GM12878 (cell line): Measurements from ENCODE around the gene PRG3. TPM values are rescaled to one million over a fixed set of nuclear protein-coding genes. Genes with fewer than 3 reads are reported as not detected.

Experiments used
- ATAC-seq: fragments of 200-7000 bp; cut with Tn5 transposase; 3 replicates; pipeline ENCODE4 v1.9.1; 2020; ENCODE audit warnings: mild to moderate bottlenecking, moderate library complexity
- BruUV-seq: library from RNA; stranded (reverse); fragments of 400-500 nt; replicated peaks from 2 replicates; lab custom pipeline; 2021; lab: Mats Ljungman, UMichigan
- CTCF ChIA-PET: fragments of 300-600 bp; sonication (Branson Sonifier 250); formaldehyde crosslinking; extraction: SDS; loops from one replicate; lab custom pipeline; 2021; ENCODE audit warnings: inconsistent platforms; lab: Yijun Ruan, JAX
- POLR2A ChIA-PET: fragments of 350-600 bp; formaldehyde crosslinking; extraction: SDS; loops from one replicate; lab custom pipeline; 2021; ENCODE audit warnings: inconsistent platforms; lab: Charles Lee
- RAD21 ChIA-PET: fragments of 300-600 bp; sonication (Branson Sonifier 250); formaldehyde crosslinking; loops from one replicate; lab custom pipeline; 2023; ENCODE audit warnings: antibody characterized with exemption; ENCODE audit not compliant: unreplicated experiment; lab: Charles Lee
- SMC1A ChIA-PET: fragments of 300-600 bp; sonication (Branson Sonifier 250); formaldehyde crosslinking; loops from one replicate; lab custom pipeline; 2023; ENCODE audit not compliant: unreplicated experiment, uncharacterized antibody; lab: Charles Lee
- DNase-seq: peaks from one replicate; pipeline ENCODE4 v3.0.0-alpha.2; 2011; ENCODE audit warnings: low read depth, low spot score
- FAIRE-seq: peaks from 3 replicates; lab custom pipeline; 2011; peaks lifted over from hg19 to GRCh38; lab: Jason Lieb, UNC
- H2AFZ ChIP-seq: 2 replicates; pipeline ENCODE4 v1.6.0; 2011; ENCODE audit warnings: low read depth, low read length, control low read depth; ENCODE audit not compliant: control insufficient read depth
- H3K27ac ChIP-seq: 2 replicates; pipeline ENCODE4 v1.5.1; 2011; ENCODE audit warnings: control low read depth; ENCODE audit not compliant: control insufficient read depth, insufficient read depth
- H3K27me3 ChIP-seq, 2 experiments: replicated peaks in 1 of 2; 2 replicates each; pipeline versions ENCODE4 v1.6.0 to v1.6.1; 2011; ENCODE audit warnings: low read length in 1 of 2; ENCODE audit not compliant: control insufficient read depth in 2 of 2, insufficient read depth in 2 of 2
- H3K36me3 ChIP-seq, 2 experiments: 2 replicates each; pipeline ENCODE4 v1.5.1; 2011; ENCODE audit warnings: low read length in 1 of 2; ENCODE audit not compliant: control insufficient read depth in 2 of 2, insufficient read depth in 2 of 2
- H3K4me1 ChIP-seq: 2 replicates; pipeline ENCODE4 v1.6.1; 2011; ENCODE audit warnings: mild to moderate bottlenecking, low read length, moderate library complexity, mixed read lengths; ENCODE audit not compliant: control insufficient read depth, insufficient read depth
- H3K4me2 ChIP-seq: 2 replicates; pipeline ENCODE4 v1.6.0; 2011; ENCODE audit warnings: control low read depth; ENCODE audit not compliant: control insufficient read depth, insufficient read depth
- H3K4me3 ChIP-seq: fragments of 200-600 bp; sonication (generic); 2 replicates; pipeline ENCODE4 v1.5.1; 2016
- H3K79me2 ChIP-seq: 2 replicates; pipeline ENCODE4 v1.6.0; 2011; ENCODE audit warnings: low read length; ENCODE audit not compliant: control insufficient read depth, insufficient read depth
- H3K9ac ChIP-seq: 2 replicates; pipeline ENCODE4 v1.8.0; 2011; ENCODE audit warnings: low read length, control low read depth, mixed read lengths; ENCODE audit not compliant: control insufficient read depth, insufficient read depth
- H3K9me3 ChIP-seq: replicated peaks from 3 replicates; pipeline ENCODE4 v1.5.1; 2011; ENCODE audit warnings: mild to moderate bottlenecking, low read length; ENCODE audit not compliant: control insufficient read depth, insufficient read depth
- H4K20me1 ChIP-seq: 2 replicates; pipeline ENCODE4 v1.6.0; 2011; ENCODE audit not compliant: control insufficient read depth, insufficient read depth
- JUND ChIP-seq: IDR thresholded peaks from 2 replicates; pipeline ENCODE4 v1.6.1; 2012; ENCODE audit warnings: low read depth, mild to moderate bottlenecking, low read length, improper control_type of control experiment, moderate library complexity
- POLR2AphosphoS2 ChIP-seq: IDR thresholded peaks from 2 replicates; pipeline ENCODE4 v1.6.1; 2011; ENCODE audit warnings: low read depth, mild to moderate bottlenecking, low read length, improper control_type of control experiment, moderate library complexity
- SP1 ChIP-seq: IDR thresholded peaks from one replicate; pipeline ENCODE4 v1.6.1; 2011; ENCODE audit warnings: low read depth, low read length
- WGBS: methylation state at CpG from one replicate; pipeline ENCODE4 v1.1.6; 2016; ENCODE audit warnings: low lambda C conversion rate; ENCODE audit not compliant: insufficient replicate concordance, insufficient coverage; ENCODE audit errors: missing lambda C conversion rate; 5-methylcytosine and 5-hydroxymethylcytosine counted together
- in situ Hi-C: fragments of 300-500 bp; cut with MboI; formaldehyde crosslinking; loops from 9 replicates; pipeline ENCODE4 v1.14.3; 2018; ENCODE audit warnings: mixed read lengths
- intact Hi-C: fragments of 100-400 bp; cut with micrococcal nuclease; formaldehyde crosslinking; loops from one replicate; pipeline ENCODE4 v1.14.2; 2022; ENCODE audit not compliant: unreplicated experiment
- polyA plus RNA-seq, 11 experiments: library from polyadenylated mRNA; depleted of rRNA in 4 of 11; unstranded in 6 of 11; stranded (reverse) in 5 of 11; fragments of >200 nt; fragmentation: Nextera tagmentation in 4 of 11; fragmentation: Illumina TruSeq in 1 of 11; extraction: Ambion mirVana in 4 of 11; extraction: Trizol in 1 of 11; gene quantifications; 1 replicate in 1 of 11; 2 replicates in 10 of 11; pipeline versions ENCODE4 v1.2.1 to v1.2.3, GENCODE V29; 2011 to 2016; ENCODE audit warnings: inconsistent platforms in 2 of 11, missing spikeins in 2 of 11, low read depth in 1 of 11
- total RNA-seq, 4 experiments: library from RNA; depleted of rRNA in 3 of 4; stranded (reverse); fragments of >200 nt in 3 of 4; fragmentation: Illumina TruSeq in 1 of 4; extraction: Trizol in 1 of 4; gene quantifications; 2 replicates each; pipeline versions ENCODE4 v1.2.1 to v1.2.3, GENCODE V29; 2013 to 2021
- TF ChIP-seq, protein P1 (sequence below): fragments of 450-650 bp; formaldehyde crosslinking; IDR thresholded peaks from 2 replicates; pipeline ENCODE4 v1.5.0; 2022; ENCODE audit warnings: mild to moderate bottlenecking, missing genetic modification characterization

The PRG3 gene
- total and polyA plus RNA-seq, 10 of the 15 experiments (the other 5 are each of a cell fraction or from before 2014, with no cell fraction given), result not detected

DNA sequence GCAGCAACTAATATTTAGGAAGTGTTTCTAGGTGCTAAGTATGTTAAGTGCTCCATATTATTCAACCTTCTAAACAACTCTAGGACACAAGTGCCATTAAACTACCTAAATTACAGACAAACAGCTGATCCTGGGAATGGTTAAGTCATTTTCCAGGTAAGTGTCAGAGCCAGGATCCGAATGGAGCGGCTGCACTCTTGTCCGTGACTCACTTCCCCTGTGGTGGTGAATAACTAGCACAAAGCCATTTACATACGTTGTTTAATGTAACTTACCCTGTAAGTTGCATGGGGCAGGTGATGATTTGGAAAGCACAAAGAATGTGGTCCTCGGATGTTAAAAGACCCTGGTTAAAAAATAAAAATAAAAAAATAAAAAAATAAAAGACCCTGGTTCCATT lies 18.3 kb upstream of the PRG3 start:
- Histone ChIP-seq H4K20me1 (no peaks in the 10 kb centered on the region), H3K9ac (no peak overlapping the region), H3K27me3 (no peaks in the 10 kb centered on the region), H3K36me3 (peaks cover 0 to 3% of the 10 kb centered on the region in 2 experiments; a peak in 2 of 4 replicates), H3K27ac (no peak overlapping the region), H3K9me3 (no peaks in the 10 kb centered on the region), H2AFZ (no peak overlapping the region), H3K4me2 (no peak overlapping the region), H3K4me3 (no peak overlapping the region), H3K4me1 (no peaks in the 10 kb centered on the region), H3K79me2 (no peaks in the 10 kb centered on the region)
- CTCF ChIA-PET, result no interaction called here
- POLR2A ChIA-PET, result interaction anchor here (1.3 to 1.4 kb wide), 2 partner anchors 19 to 27 kb away, joined by 3 to 4 read pairs; no protein-coding TSS in a partner anchor
- TF ChIP-seq, protein P1, sequence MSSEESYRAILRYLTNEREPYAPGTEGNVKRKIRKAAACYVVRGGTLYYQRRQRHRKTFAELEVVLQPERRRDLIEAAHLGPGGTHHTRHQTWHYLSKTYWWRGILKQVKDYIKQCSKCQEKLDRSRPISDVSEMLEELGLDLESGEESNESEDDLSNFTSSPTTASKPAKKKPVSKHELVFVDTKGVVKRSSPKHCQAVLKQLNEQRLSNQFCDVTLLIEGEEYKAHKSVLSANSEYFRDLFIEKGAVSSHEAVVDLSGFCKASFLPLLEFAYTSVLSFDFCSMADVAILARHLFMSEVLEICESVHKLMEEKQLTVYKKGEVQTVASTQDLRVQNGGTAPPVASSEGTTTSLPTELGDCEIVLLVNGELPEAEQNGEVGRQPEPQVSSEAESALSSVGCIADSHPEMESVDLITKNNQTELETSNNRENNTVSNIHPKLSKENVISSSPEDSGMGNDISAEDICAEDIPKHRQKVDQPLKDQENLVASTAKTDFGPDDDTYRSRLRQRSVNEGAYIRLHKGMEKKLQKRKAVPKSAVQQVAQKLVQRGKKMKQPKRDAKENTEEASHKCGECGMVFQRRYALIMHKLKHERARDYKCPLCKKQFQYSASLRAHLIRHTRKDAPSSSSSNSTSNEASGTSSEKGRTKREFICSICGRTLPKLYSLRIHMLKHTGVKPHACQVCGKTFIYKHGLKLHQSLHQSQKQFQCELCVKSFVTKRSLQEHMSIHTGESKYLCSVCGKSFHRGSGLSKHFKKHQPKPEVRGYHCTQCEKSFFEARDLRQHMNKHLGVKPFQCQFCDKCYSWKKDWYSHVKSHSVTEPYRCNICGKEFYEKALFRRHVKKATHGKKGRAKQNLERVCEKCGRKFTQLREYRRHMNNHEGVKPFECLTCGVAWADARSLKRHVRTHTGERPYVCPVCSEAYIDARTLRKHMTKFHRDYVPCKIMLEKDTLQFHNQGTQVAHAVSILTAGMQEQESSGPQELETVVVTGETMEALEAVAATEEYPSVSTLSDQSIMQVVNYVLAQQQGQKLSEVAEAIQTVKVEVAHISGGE (CRISPR knock-in tag), result no peak
- TF ChIP-seq SP1, result no peak
- no peak for TF ChIP-seq JUND
- no peak for TF ChIP-seq POLR2AphosphoS2
- ATAC-seq (no peak), DNase-seq (no peak), FAIRE-seq (no peak)
- no TSS peak for BruUV-seq
- intact Hi-C loops (no loop called here), in situ Hi-C loops (no loop called here)
- WGBS, result 77% methylated on average over 5 of the region's 5 CpGs
- SMC1A ChIA-PET, result no interaction called here
- RAD21 ChIA-PET, result interaction anchor here (0.6 kb wide), 1 partner anchor 315 kb away, joined by 3 read pairs; no protein-coding TSS in a partner anchor
